Fibroblast of the conjunctiva (primary cell): ENCODE results near the gene TRIM6.
"Not testable (repeated sequence)": the region's sequence is repeated elsewhere in the genome, so short reads cannot be mapped to it uniquely, and the experiment has no call there.

Experiments
- DNase-seq: peaks from one replicate; pipeline ENCODE4 v3.0.0-alpha.2; 2010; ENCODE audit warnings: low read depth

TRIM6 gene, protein sequence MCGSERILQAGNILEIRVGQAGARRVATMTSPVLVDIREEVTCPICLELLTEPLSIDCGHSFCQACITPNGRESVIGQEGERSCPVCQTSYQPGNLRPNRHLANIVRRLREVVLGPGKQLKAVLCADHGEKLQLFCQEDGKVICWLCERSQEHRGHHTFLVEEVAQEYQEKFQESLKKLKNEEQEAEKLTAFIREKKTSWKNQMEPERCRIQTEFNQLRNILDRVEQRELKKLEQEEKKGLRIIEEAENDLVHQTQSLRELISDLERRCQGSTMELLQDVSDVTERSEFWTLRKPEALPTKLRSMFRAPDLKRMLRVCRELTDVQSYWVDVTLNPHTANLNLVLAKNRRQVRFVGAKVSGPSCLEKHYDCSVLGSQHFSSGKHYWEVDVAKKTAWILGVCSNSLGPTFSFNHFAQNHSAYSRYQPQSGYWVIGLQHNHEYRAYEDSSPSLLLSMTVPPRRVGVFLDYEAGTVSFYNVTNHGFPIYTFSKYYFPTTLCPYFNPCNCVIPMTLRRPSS

GRCh38 chr11:5596607-5597201, at the start of gene TRIM6:
Gene TRIM6 (plus strand): TSS chr11:5596637. CDS start chr11:5596898, 261 bp downstream.
- no peak for DNase-seq

GRCh38 chr11:5547982-5548381, 48.5 kb upstream of the TRIM6 start:
- DNase-seq: no peak

- no peak for DNase-seq
Measured at GRCh38 chr11:5548440-5548839, 48.0 kb upstream of the TRIM6 start, which contains the start of gene OR52H1. Gene OR52H1 (minus strand): TSS chr11:5548540. CDS start chr11:5545505, 3,035 bp downstream.

DNA sequence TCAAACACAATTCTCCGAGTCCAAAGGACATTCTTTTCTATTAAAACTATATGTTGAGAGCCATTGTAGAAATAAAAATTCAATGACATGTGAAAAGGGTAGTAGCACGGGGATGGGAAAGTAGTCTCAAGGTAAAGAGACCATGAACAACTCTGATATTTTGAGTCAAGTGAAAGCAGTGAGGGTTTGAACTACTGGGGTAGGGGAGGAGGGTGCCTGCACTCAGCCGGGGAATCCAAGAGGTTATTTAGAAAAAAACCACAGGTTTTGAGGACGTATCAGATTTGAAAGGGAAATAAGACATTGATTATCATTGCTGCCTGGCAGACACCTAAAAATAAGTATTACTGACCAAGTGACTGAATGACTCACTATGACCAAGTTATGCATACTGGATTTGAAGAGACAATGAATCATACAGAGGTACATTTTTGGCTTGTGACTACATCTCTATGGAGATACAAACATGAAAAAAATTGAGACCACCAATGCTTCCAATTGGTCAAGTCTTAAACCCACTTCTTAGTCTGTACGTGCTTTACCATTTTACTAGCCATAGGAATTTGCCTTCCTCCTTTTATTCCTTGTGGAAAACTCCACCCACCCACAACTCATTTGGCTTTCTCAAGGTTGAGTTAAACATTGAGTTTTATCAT, 45.9 kb upstream of the TRIM6 start:
- DNase-seq: peak; percentile 13

GRCh38 chr11:5553343-5553742, 43.1 kb upstream of the TRIM6 start:
- no peak for DNase-seq

GRCh38 chr11:5556596-5557188, 39.7 kb upstream of the TRIM6 start:
- DNase-seq: no peak

DNA sequence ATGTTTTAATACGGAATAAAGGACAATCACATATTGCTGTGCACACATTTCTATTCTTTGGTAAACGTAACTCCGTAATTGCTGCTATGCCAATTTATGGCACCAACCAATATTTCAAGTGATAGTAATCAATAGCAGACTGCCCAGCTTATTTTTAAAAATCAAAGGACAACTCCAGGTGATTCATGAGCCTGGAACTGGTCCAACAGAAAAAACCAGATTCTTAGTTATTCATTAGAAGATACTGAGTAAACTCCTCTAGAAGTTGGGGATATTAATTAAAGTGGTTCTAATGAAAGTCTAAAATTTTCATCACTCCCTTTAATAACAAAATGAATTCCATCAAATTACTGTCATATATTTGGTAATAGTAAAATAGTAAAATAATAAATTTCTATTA, 38.7 kb upstream of the TRIM6 start:
- DNase-seq: no peak

- no peak for DNase-seq
Measured at GRCh38 chr11:5564259-5565019, 32.0 kb upstream of the TRIM6 start.

- DNase-seq: no peak
Measured at GRCh38 chr11:5574654-5575053, 21.8 kb upstream of the TRIM6 start.

DNA sequence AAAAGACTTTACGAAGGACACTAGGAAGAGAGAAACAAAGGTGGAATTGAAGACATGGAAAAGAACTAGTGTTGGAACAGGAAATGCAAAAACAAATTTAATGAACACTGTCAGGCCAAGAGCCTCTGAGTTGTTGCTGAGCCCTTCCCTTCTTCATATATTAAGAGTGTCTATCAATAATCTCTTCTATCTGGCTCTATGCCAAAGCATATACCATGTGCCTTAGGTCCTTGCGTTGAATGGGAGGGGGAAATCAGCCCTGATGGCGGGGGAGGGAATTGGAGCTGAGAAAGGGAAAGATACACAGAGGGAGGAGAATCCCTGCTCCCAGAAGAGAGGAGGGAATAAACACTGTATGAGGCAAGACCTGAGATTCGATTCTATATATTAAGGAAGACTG, 21.3 kb upstream of the TRIM6 start:
- no peak for DNase-seq

- no peak for DNase-seq
Measured at GRCh38 chr11:5577101-5577500, 19.3 kb upstream of the TRIM6 start.

DNA sequence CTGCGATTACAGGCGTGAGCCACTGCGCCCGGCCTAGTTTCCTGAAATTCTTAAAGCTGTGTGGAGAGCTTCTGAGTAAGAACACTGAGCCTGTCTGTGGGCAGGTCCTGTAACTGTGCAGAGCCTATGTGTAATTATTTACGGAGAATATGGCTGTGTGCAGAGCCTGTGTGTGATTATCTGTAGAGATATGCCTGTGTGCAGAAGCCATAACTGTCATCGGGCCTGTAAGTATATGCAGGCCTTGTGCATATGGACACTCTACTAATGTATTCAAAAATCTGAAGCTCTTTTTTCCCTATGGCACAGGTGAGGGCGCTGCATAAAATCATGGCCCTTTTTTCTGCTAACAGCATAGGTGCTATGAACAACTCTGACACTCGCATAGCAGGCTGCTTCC, 15.9 kb upstream of the TRIM6 start, which contains the start of gene OR52B6:
Gene OR52B6 (plus strand): TSS at position 301 of the 400 bp plus-strand sequence. CDS start 0 bp downstream, at position 301.
- no peak for DNase-seq

- DNase-seq: no peak
Measured at GRCh38 chr11:5581014-5581413, 15.4 kb upstream of the TRIM6 start.

GRCh38 chr11:5584458-5584857, 12.0 kb upstream of the TRIM6 start:
- DNase-seq: not testable (repeated sequence)

DNA sequence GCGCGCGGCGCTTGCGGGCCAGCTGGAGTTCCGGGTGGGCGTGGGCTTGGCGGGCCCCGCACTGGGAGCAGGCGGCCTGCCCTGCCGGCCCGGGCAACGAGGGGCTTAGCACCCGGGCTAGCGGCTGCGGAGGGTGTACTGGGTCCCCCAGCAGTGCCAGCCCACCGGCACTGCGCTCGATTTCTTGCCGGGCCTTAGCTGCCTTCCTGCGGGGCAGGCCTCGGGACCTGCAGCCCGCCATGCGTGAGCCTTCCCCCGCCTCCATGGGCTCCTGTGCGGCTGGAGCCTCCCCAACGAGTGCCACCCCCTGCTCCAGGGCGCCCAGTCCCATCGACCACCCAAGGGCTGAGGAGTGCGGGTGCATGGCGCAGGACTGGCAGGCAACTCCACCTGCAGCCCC, 6.5 kb upstream of the TRIM6 start:
- DNase-seq: not testable (repeated sequence)

DNA sequence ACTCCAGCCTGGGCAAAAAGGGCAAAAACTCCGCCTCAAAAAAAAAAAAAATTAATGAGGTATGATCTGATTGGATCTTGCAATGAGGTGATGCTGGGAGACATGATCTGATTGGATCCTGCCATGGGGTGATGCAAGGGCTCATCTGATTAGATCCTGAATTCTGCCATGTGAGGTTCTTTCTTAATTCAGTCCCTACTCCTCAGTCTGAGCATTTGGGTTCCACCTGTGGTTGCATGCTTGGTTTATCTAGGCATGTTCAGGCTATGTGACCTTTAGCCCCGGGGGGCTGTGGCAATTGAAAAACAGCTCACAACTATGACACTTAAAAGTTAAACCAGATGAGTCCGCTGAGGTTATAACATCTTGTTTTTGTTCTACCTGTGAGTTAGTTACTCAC, 4.8 kb upstream of the TRIM6 start:
- DNase-seq: no peak

GRCh38 chr11:5592615-5593014, 3.8 kb upstream of the TRIM6 start:
- DNase-seq: no peak

DNA sequence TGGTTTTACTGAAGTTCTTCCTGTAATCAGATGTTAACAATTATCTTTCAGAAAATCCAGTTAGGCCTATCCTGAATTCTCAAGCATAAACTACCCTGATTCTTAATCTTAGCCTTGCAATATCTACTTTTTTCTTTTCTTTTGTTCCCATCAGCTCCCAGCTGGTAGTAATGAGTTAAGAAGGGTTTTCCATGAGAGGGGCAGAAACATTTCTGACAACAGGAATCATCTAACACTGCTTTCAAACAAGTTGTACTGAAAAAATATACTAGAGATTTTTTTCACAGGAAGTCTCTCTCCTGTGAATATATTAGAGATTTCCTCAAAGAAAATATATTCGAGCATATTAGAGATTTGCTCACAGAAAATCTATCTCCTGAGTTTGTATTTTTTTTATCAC, 3.3 kb upstream of the TRIM6 start:
- no peak for DNase-seq

DNA sequence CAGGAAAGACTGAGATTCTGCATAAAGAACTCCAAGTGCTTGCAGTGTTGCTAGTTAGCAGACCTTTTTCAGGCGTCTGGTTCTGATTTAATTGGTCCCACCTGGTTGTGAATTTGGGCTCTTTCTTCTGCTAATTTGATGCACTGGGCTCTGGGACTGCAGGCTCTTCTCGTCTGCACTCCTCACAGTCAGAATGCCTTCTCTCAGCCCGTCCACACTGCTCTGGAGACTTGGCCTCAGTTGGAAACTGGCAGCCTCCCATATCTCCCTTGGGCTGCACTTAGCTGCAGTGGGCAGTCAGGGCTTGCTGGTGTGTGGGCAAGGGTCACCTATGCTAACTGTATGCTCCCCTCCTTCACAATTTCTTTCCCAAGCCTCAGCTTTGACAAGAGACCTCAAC, 1.5 kb downstream of the TRIM6 start:
- no peak for DNase-seq

DNA sequence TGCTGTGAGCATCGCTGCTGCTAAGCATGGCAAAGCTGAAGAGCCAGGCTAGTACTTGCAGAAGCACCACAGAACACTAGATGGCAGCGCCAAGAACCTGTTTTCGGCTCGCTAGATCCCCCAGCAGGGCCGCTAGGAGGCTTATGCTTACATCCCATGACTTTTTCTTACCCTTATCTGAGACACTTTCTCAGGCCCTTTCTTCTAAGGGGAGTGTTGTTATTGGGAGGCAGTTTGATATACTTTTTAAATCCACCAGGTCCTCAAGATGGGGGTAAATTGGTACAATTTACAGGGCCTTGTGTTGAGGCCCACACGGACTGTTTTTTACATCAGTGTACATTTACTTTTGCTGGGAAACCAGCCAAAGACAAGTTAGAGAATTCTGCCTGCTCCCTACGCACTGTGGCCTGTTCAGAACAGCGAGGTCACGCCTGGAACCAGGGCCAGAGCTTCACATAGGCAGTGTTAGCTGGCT, 4.0 kb downstream of the TRIM6 start:
- peak; percentile 72 for DNase-seq

- not testable (repeated sequence) for DNase-seq
Measured at GRCh38 chr11:5602791-5603190, 6.4 kb downstream of the TRIM6 start.
